WERI-Rb-1 (cell line): ENCODE measurements around the gene ARHGEF37.

ENCODE experiments used
- DNase-seq: peaks from one replicate; pipeline ENCODE4 v3.0.0-alpha.2; 2020
- H3K27ac ChIP-seq: fragments of 250-450 bp; sonication (Bioruptor Pico); 2 replicates; pipeline ENCODE4 v1.5.1; 2020; ENCODE audit warnings: mild to moderate bottlenecking, moderate library complexity
- H3K27me3 ChIP-seq: fragments of 250-450 bp; sonication (Bioruptor Pico); 2 replicates; pipeline ENCODE4 v1.5.1; 2021; ENCODE audit warnings: mild to moderate bottlenecking, low read depth, moderate library complexity; ENCODE audit not compliant: insufficient read depth, severe bottlenecking
- H3K36me3 ChIP-seq: fragments of 250-450 bp; sonication (Bioruptor Pico); 2 replicates; pipeline ENCODE4 v1.5.1; 2020; ENCODE audit warnings: mild to moderate bottlenecking, moderate library complexity
- H3K4me3 ChIP-seq: 2 replicates; pipeline ENCODE4 v1.5.1; 2011; ENCODE audit warnings: low read depth, mild to moderate bottlenecking, control low read depth, low read length
- H3K9me3 ChIP-seq: fragments of 250-450 bp; sonication (Bioruptor Pico); 2 replicates; pipeline ENCODE4 v1.5.1; 2021; ENCODE audit warnings: mild to moderate bottlenecking, moderate library complexity; ENCODE audit not compliant: severe bottlenecking
- TF ChIP-seq, protein P1 (sequence below): IDR thresholded peaks from 2 replicates; pipeline ENCODE4 v1.5.1; 2011; ENCODE audit warnings: low read depth, mild to moderate bottlenecking, control low read depth, inconsistent platforms, low read length

Gene ARHGEF37

GRCh38 chr5:149654231-149654630 lies 72.9 kb downstream of the ARHGEF37 start:
- H3K27ac ChIP-seq: no peak overlapping the region
- no peaks in the 10 kb centered on the region for H3K36me3 ChIP-seq
- TF ChIP-seq, protein P1, sequence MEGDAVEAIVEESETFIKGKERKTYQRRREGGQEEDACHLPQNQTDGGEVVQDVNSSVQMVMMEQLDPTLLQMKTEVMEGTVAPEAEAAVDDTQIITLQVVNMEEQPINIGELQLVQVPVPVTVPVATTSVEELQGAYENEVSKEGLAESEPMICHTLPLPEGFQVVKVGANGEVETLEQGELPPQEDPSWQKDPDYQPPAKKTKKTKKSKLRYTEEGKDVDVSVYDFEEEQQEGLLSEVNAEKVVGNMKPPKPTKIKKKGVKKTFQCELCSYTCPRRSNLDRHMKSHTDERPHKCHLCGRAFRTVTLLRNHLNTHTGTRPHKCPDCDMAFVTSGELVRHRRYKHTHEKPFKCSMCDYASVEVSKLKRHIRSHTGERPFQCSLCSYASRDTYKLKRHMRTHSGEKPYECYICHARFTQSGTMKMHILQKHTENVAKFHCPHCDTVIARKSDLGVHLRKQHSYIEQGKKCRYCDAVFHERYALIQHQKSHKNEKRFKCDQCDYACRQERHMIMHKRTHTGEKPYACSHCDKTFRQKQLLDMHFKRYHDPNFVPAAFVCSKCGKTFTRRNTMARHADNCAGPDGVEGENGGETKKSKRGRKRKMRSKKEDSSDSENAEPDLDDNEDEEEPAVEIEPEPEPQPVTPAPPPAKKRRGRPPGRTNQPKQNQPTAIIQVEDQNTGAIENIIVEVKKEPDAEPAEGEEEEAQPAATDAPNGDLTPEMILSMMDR: no peak
- H3K27me3 ChIP-seq: no peaks in the 10 kb centered on the region
- H3K9me3 ChIP-seq: no peaks in the 10 kb centered on the region
- DNase-seq: no peak
- no peak overlapping the region for H3K4me3 ChIP-seq

- no peak for DNase-seq
- Histone ChIP-seq H3K9me3 (no peaks in the 10 kb centered on the region), H3K27me3 (no peaks in the 10 kb centered on the region), H3K4me3 (no peak overlapping the region), H3K27ac (no peak overlapping the region), H3K36me3 (no peaks in the 10 kb centered on the region)
- TF ChIP-seq, protein P1: no peak
Measured at GRCh38 chr5:149654883-149655505, 73.7 kb downstream of the ARHGEF37 start.

DNA sequence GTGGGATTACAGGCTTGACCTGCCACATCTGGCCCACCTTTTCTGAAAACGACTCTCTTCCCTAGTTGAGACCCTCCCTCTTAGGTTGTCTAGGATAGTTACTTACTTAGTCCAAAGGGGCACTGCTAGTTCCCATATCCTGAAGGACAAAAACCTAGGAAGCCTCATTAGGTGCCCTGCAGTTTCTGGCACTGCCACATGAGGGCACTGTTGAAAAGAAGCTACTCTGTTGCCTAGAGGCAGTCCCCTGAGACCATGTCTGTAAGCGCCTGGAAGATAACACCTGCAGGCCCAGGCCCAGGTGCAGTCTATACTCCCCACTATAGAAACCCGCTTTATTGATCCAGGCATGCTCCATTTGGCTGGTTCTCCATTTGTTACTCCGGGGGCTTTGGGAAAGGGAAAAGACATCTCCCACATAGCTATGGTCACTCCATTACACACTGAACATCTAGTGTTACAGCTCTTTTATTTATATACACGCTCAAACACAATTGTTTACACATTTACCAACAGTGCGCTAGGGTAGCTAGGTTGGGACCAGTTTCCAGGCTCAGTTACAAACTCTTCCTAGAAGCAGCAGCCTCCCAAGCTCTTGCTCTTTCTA lies 75.4 kb downstream of the ARHGEF37 start:
- Histone ChIP-seq H3K27me3 (no peaks in the 10 kb centered on the region), H3K9me3 (no peaks in the 10 kb centered on the region), H3K27ac (no peak overlapping the region), H3K4me3 (no peak overlapping the region), H3K36me3 (no peaks in the 10 kb centered on the region)
- peak; percentile 70 for DNase-seq
- TF ChIP-seq, protein P1: peak; percentile 87

DNA sequence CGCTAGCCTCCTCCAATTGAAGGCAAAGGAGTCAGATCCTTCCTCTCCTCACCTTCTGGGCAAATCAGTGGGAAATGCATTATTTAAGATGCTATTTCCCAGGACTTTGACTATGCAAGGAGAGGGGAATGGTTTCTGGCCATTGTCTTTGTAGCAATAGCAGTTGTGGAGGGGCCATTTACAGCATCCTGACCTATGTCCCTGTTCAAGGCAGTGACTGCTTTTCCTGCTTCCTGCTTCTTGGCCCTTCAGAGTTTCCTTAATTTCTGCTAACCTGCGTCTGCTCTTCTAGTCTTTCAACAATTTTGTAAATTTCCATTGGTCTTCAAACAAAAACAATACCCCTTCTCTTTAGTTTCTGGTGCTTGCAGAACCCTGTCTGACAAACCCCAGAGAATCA lies 76.0 kb downstream of the ARHGEF37 start:
- DNase-seq: no peak
- H3K4me3 ChIP-seq: no peak overlapping the region
- TF ChIP-seq, protein P1: no peak
- no peaks in the 10 kb centered on the region for H3K9me3 ChIP-seq
- no peaks in the 10 kb centered on the region for H3K36me3 ChIP-seq
- H3K27me3 ChIP-seq: no peaks in the 10 kb centered on the region
- no peak overlapping the region for H3K27ac ChIP-seq

DNA sequence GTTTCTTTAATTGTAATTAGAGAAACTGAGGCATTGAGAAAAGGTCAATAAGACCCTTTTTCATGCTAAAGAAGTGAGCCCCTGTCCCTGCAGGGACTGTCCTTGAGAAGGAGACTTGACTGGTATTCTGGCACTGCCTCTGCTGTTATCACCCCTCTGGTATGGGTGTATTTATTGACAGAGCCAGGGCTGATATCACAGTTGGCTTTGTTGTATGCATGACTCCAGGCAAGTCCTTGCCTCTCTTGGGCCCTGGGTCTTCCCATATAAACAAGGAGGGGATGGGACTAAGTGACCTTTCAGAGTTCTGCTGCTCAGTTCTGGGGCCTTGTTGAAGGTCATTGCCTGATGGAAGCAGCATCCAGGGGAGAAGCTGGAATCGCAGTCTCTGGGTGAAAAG lies 77.0 kb downstream of the ARHGEF37 start:
- H3K27me3 ChIP-seq: no peaks in the 10 kb centered on the region
- DNase-seq: no peak
- no peaks in the 10 kb centered on the region for H3K36me3 ChIP-seq
- no peak overlapping the region for H3K27ac ChIP-seq
- TF ChIP-seq, protein P1: no peak
- H3K9me3 ChIP-seq: no peaks in the 10 kb centered on the region
- H3K4me3 ChIP-seq: no peak overlapping the region

DNA sequence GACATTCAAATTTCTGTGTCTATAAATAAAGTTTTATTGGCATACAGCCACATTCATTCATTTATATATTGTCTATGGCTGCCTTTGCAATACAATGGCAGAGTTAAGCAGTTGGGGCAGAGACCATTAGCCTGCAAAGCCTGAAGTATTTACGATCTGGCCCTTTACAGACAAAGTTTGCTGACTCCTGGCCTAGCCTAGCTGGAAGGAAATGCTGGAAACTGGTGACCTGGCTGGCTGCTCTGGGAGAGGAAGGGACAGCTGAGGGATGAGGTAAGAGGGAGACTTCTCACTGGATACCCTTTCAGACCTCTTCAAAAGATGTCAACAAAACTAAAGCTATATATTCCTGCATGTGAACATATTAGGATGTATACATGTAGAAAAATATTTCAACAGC lies 82.8 kb downstream of the ARHGEF37 start:
- no peaks in the 10 kb centered on the region for H3K9me3 ChIP-seq
- no peaks in the 10 kb centered on the region for H3K27me3 ChIP-seq
- TF ChIP-seq, protein P1: no peak
- no peak overlapping the region for H3K27ac ChIP-seq
- H3K4me3 ChIP-seq: no peak overlapping the region
- DNase-seq: no peak
- H3K36me3 ChIP-seq: no peaks in the 10 kb centered on the region
